ENCODE measurements around the gene N4BP2.
"Not testable (repeated sequence)": the region's sequence is repeated elsewhere in the genome, so short reads cannot be mapped to it uniquely, and the experiment has no call there.

N4BP2 gene

DNA sequence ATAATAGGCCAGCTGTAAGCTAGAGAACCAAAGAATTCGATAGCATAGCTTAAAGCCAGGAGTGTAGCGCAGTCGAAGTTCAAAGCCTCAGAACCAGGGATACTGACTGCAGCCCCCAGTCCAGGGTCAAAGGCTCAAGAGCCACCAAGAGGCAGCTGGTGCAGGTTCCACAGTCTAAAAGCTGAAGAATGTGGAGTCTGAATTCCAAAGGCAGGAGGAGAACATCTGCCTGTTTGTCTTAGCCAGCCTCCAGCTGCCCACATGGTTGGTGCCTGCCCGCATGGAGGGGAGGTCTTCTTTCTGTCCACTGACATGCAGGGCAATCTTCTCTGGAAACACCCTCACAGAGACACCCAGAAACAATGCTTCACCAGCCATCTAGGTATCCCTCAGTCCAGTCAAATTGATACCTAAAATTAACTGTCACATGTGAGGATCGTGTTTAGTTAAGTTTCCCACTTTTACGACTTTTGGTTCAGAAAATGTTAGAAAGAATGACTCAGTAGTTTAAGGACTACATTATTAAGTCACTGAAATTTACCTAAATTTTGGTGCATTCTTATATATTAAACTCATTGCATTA lies 87.4 kb downstream of the N4BP2 start:
- peaks cover 24% of the 10 kb centered on the region for H3K9me3 ChIP-seq (ENCODE audit: low read length)
- peaks cover 54% of the 10 kb centered on the region for H3K36me3 ChIP-seq (ENCODE audit: insufficient read depth, low read length)
- H3K4me1 ChIP-seq (ENCODE audit: insufficient read depth, low read length), result no peaks in the 10 kb centered on the region
- no peak overlapping the region for H3K4me3 ChIP-seq (ENCODE audit: low read length)
- no peak overlapping the region for H2AFZ ChIP-seq (ENCODE audit: low read depth, low read length)
- H3K27me3 ChIP-seq (ENCODE audit: insufficient read depth, low read length), result no peaks in the 10 kb centered on the region

DNA sequence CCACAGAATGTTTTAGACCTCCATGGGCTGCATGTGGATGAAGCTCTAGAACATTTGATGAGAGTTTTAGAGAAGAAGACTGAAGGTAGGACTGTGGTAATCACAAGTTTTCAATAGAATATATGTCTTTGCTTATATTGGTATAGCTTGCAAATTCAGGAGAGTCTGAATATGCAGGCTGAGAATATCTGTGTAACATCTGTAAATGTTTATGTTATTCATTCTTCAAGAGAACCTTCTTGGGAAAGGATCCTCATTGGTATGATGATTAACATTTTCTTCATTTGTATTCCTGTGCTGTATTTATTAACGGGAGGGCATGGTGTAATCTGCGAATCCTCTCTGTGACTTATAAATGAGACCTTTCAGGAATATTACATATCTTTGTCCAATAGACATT lies 88.1 kb downstream of the N4BP2 start:
- Histone ChIP-seq H3K9me3 (ENCODE audit: low read length) (peaks cover 27% of the 10 kb centered on the region), H3K36me3 (ENCODE audit: insufficient read depth, low read length) (peaks cover 54% of the 10 kb centered on the region), H3K4me1 (ENCODE audit: insufficient read depth, low read length) (no peaks in the 10 kb centered on the region), H2AFZ (ENCODE audit: low read depth, low read length) (no peak overlapping the region), H3K4me3 (ENCODE audit: low read length) (no peak overlapping the region), H3K27me3 (ENCODE audit: insufficient read depth, low read length) (no peaks in the 10 kb centered on the region)

DNA sequence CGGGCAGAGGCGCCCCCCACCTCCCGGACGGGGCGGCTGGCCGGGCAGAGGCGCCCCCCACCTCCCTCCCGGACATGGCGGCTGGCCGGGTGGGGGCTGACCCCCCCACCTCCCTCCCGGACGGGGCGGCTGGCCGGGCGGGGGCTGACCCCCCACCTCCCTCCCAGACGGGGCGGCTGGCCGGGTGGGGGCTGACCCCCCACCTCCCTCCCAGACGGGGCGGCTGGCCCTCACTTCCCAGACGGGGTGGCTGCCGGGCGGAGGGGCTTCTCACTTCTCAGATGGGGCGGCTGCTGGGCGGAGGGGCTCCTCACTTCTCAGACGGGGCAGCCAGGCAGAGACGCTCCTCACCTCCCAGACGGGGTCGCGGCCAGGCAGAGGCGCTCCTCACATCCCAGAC lies 90.8 kb downstream of the N4BP2 start:
- Histone ChIP-seq H3K36me3 (ENCODE audit: insufficient read depth, low read length) (peaks cover 58% of the 10 kb centered on the region), H3K9me3 (ENCODE audit: low read length) (peaks cover 21% of the 10 kb centered on the region)
- H2AFZ ChIP-seq (ENCODE audit: low read depth, low read length); H3K27me3 ChIP-seq (ENCODE audit: insufficient read depth, low read length); H3K4me3 ChIP-seq (ENCODE audit: low read length); H3K4me1 ChIP-seq (ENCODE audit: insufficient read depth, low read length): not testable (repeated sequence)

DNA sequence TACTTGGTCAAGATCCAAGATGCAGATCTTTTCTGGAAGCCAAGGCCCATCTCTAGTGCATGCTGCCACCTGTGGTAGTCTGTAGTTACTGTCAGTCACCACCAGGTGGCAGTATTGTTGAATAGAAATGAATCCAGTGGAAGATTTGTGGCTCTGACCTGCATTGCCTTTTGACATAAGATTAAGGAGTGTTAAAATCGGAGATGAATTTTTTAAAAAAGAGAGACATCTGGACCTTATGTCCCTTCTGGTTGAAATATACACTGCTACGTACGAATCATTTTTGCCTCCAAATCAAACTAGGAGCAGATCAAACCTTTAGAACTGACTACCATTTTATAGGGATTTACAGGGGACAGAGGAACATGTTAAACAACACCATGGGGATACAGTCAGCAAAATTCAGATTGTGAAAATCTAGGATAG lies 93.3 kb downstream of the N4BP2 start:
- Histone ChIP-seq H3K27me3 (ENCODE audit: insufficient read depth, low read length) (no peaks in the 10 kb centered on the region), H3K9me3 (ENCODE audit: low read length) (peaks cover 7% of the 10 kb centered on the region), H2AFZ (ENCODE audit: low read depth, low read length) (no peak overlapping the region), H3K36me3 (ENCODE audit: insufficient read depth, low read length) (peaks cover 55% of the 10 kb centered on the region), H3K4me3 (ENCODE audit: low read length) (no peak overlapping the region), H3K4me1 (ENCODE audit: insufficient read depth, low read length) (no peaks in the 10 kb centered on the region)

DNA sequence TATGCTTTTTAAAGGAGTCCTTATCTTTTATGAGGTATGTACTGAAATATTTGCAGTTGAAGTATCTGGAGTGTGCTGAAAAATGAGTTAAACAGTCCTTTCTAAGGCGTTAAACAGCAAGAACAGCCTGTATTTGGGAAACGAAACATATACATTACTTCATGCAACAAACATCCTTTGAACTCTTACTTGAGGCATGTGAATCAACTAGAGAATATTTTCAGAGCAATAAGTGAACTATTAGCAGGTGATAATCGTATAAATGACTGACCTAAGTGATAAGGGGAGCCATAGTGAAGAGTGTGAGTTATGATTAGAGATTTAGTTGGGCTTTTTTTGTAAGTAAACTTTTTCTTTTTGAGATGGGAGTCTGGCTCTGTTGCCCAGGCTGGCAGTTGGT lies 94.3 kb downstream of the N4BP2 start:
- peaks cover 7% of the 10 kb centered on the region for H3K9me3 ChIP-seq (ENCODE audit: low read length)
- peaks cover 54% of the 10 kb centered on the region for H3K36me3 ChIP-seq (ENCODE audit: insufficient read depth, low read length)
- H3K4me3 ChIP-seq (ENCODE audit: low read length), result no peak overlapping the region

DNA sequence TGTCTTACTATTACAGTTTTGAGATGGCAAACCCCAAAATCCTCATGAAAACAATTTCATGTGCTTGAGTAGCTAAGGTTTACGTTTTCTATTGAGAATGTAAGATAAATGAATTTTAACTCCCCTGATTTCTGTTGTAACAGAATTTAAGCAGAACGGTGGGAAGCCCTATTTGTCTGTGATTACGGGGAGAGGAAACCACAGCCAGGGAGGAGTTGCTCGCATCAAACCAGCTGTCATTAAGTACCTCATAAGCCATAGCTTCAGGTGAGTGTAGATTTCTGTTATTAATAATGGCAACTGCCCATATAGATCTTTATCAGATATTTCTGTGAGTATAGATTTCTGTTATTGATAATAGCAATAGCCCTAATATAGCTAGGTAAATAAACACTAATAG lies 96.0 kb downstream of the N4BP2 start:
- peaks cover 4% of the 10 kb centered on the region for H3K9me3 ChIP-seq (ENCODE audit: low read length)
- peaks cover 53% of the 10 kb centered on the region for H3K36me3 ChIP-seq (ENCODE audit: insufficient read depth, low read length)
- no peak overlapping the region for H2AFZ ChIP-seq (ENCODE audit: low read depth, low read length)
- no peak overlapping the region for H3K4me3 ChIP-seq (ENCODE audit: low read length)
- H3K4me1 ChIP-seq (ENCODE audit: insufficient read depth, low read length), result no peaks in the 10 kb centered on the region
- H3K27me3 ChIP-seq (ENCODE audit: insufficient read depth, low read length), result no peaks in the 10 kb centered on the region

More for the DNA sequence above, 94.3 kb downstream of the N4BP2 start:
- Histone ChIP-seq H3K27me3 (ENCODE audit: insufficient read depth, low read length) (no peaks in the 10 kb centered on the region), H3K4me1 (ENCODE audit: insufficient read depth, low read length) (no peaks in the 10 kb centered on the region), H2AFZ (ENCODE audit: low read depth, low read length) (no peak overlapping the region)

DNA sequence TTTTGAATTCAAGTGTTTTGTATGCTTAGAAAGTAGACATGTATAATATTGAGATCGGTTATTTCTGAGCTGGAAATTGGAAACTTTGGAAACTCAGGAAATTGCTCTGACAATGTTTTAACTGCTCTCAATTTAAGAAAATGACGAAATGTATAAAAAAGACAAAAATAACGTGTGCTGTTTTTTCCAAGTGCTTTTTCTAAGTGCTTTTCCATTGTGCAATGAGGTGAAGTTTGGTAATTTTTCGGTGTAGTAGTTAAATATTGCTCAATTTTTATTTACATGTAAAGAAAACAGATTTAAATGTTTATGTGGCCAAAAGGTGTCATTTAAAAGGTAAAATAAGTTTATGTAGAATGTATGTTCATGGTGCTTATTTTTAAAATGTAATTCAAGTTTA lies 100.8 kb downstream of the N4BP2 start:
- Histone ChIP-seq H2AFZ (ENCODE audit: low read depth, low read length) (no peak overlapping the region), H3K4me3 (ENCODE audit: low read length) (no peak overlapping the region), H3K36me3 (ENCODE audit: insufficient read depth, low read length) (peaks cover 54% of the 10 kb centered on the region), H3K27me3 (ENCODE audit: insufficient read depth, low read length) (no peaks in the 10 kb centered on the region), H3K9me3 (ENCODE audit: low read length) (peaks cover 2% of the 10 kb centered on the region), H3K4me1 (ENCODE audit: insufficient read depth, low read length) (no peaks in the 10 kb centered on the region)

DNA sequence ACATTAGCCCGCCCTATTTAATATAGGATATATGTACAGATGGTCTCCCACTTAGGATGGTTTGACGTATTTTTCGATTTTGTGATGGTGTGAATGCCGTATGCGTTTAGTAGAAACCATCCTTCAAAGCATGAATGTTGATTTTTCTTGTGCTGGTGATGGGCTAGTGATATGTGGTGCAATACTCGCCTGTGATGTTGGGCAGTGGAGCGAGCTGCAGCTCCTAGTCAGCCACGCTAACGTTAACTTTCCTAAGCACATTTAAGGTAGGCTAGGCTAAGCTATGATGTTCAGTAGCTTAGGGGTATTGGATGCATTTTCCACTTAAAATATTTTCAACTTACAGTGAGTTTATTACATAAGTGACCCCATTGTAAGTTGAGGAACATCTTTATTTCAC lies 103.6 kb downstream of the N4BP2 start:
- no peaks in the 10 kb centered on the region for H3K4me1 ChIP-seq (ENCODE audit: insufficient read depth, low read length)
- no peak overlapping the region for H2AFZ ChIP-seq (ENCODE audit: low read depth, low read length)
- no peaks in the 10 kb centered on the region for H3K27me3 ChIP-seq (ENCODE audit: insufficient read depth, low read length)
- H3K9me3 ChIP-seq (ENCODE audit: low read length), result peaks cover 2% of the 10 kb centered on the region
- peaks cover 36% of the 10 kb centered on the region for H3K36me3 ChIP-seq (ENCODE audit: insufficient read depth, low read length)
- H3K4me3 ChIP-seq (ENCODE audit: low read length), result no peak overlapping the region

DNA sequence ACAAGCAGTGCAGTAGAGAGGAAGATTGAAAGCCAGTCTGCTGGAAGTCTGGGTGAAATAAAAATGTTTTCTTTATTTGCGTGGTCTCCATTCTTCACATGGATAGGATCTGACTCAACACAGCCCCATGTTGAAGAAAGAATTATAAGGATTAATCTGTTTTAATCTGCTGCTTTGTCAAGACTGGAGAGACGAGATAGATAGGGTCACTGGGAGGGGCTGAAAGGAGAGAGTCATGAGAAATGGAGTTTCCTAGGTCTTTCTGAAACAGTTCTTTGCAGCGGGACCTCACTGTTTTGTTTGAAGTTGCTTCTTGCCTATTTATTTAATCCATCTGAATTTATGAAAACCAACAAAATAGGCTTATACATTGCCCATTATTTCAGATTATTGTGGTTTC lies 107.8 kb downstream of the N4BP2 start:
- Histone ChIP-seq H3K9me3 (ENCODE audit: low read length) (peaks cover 7% of the 10 kb centered on the region), H3K4me3 (ENCODE audit: low read length) (no peak overlapping the region), H2AFZ (ENCODE audit: low read depth, low read length) (no peak overlapping the region), H3K4me1 (ENCODE audit: insufficient read depth, low read length) (no peaks in the 10 kb centered on the region), H3K36me3 (ENCODE audit: insufficient read depth, low read length) (peaks cover 15% of the 10 kb centered on the region), H3K27me3 (ENCODE audit: insufficient read depth, low read length) (no peaks in the 10 kb centered on the region)

DNA sequence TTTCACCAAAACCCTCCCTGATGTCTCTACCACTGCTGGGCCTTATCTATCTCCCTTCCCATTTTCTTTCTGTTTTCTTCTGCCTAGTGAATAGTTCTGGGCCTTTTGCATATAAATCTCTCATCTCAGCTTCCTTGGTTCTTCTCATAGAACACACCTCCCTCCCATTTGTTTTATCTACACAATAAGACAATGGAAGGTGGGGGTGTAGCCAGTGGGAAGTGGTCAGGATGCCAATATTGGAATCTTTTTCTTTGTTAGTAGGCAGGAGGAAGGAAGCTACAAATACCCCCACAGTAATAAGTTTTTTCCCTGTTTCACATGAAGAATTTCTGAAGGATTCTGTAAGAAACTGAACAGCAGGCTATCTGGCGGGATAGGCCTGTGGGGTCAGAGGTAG lies 109.3 kb downstream of the N4BP2 start:
- Histone ChIP-seq H3K36me3 (ENCODE audit: insufficient read depth, low read length) (peaks cover 9% of the 10 kb centered on the region), H3K4me1 (ENCODE audit: insufficient read depth, low read length) (no peaks in the 10 kb centered on the region), H2AFZ (ENCODE audit: low read depth, low read length) (no peak overlapping the region), H3K4me3 (ENCODE audit: low read length) (no peak overlapping the region), H3K9me3 (ENCODE audit: low read length) (peaks cover 7% of the 10 kb centered on the region), H3K27me3 (ENCODE audit: insufficient read depth, low read length) (no peaks in the 10 kb centered on the region)

DNA sequence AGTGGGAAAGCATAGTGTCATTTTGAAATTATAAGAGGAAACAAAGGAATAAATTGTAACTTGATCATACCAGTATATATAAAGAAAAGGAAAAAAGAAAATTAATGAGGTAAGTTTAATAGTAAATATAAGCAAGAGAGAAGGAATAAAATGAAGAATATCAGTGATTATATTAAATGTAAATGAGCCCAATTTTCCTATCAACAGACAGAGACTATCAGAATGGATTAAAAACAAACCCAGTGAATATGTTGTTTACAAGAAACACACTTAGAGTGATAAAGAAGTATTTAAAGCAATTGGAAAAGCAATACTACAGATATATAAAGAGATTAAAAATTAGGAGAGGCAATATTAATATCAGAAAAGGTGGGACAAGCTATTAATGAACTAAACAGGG lies 111.4 kb downstream of the N4BP2 start:
- peaks cover 3% of the 10 kb centered on the region for H3K36me3 ChIP-seq (ENCODE audit: insufficient read depth, low read length)
- H2AFZ ChIP-seq (ENCODE audit: low read depth, low read length), result no peak overlapping the region
- H3K9me3 ChIP-seq (ENCODE audit: low read length), result peaks cover 5% of the 10 kb centered on the region
- no peak overlapping the region for H3K4me3 ChIP-seq (ENCODE audit: low read length)
- no peaks in the 10 kb centered on the region for H3K27me3 ChIP-seq (ENCODE audit: insufficient read depth, low read length)
- H3K4me1 ChIP-seq (ENCODE audit: insufficient read depth, low read length), result no peaks in the 10 kb centered on the region

DNA sequence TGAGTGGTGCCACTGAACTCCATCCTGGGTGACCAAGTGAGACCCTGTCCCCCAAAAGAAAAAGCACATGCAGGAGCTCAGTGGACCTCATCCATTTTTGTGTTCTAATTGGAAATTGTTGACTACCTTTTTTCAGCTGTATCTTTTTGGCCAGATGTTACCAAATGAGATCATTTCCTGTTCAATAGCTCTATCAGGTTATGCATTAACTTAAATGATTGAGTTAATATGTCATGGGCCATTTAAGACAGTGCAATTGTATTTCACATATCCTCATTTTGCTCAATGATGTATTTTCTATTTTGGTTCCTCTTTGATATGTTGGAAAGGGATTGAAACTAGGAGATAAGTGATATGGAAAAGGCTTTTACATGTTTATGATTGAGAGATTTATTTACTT lies 113.9 kb downstream of the N4BP2 start:
- Histone ChIP-seq H2AFZ (ENCODE audit: low read depth, low read length) (no peak overlapping the region), H3K9me3 (ENCODE audit: low read length) (peaks cover 5% of the 10 kb centered on the region), H3K36me3 (ENCODE audit: insufficient read depth, low read length) (no peaks in the 10 kb centered on the region), H3K27me3 (ENCODE audit: insufficient read depth, low read length) (no peaks in the 10 kb centered on the region), H3K4me3 (ENCODE audit: low read length) (no peak overlapping the region), H3K4me1 (ENCODE audit: insufficient read depth, low read length) (no peaks in the 10 kb centered on the region)

DNA sequence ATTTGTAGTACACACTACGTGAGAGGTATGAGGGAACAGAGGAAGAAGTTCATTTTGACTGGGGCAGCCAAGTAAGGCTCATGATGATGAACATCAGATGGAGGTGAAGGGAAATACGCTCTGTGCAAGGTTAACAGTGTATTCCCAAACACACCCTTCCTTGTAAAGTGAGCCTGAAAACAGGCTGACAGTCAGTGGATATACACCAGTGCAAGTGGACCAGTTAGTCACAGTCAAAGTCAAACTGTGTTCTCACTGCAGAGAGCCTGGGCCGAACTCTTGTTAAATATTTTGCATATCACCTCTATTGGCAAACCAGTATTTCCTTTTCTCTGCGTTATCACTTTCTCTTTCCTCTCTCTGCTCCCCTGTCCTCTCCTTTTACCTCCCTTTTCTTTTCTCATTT lies 116.8 kb downstream of the N4BP2 start:
- Histone ChIP-seq H3K27me3 (ENCODE audit: insufficient read depth, low read length) (no peaks in the 10 kb centered on the region), H2AFZ (ENCODE audit: low read depth, low read length) (no peak overlapping the region), H3K4me3 (ENCODE audit: low read length) (no peak overlapping the region), H3K9me3 (ENCODE audit: low read length) (no peaks in the 10 kb centered on the region), H3K4me1 (ENCODE audit: insufficient read depth, low read length) (peaks cover 7% of the 10 kb centered on the region), H3K36me3 (ENCODE audit: insufficient read depth, low read length) (no peaks in the 10 kb centered on the region)

DNA sequence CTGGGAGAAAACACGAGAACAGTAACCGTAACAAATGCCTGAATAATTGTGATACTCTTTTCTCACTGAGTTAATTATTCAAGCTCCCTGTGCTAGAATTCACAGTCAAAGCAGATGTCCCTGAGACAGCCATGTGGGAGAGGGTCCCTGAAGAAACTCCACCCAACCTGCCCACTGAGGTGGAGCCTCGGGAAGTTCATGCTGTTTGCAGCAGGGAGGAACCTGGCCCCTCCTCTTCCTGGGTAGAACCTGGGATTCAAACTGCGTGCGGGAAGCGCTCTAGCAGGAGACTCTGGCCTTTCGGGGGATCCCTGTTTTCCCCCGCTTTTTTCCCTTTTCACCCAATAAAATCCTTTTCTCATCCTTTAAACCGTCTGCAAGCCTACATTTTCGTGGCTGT lies 120.0 kb downstream of the N4BP2 start:
- Histone ChIP-seq H3K9me3 (ENCODE audit: low read length) (no peaks in the 10 kb centered on the region), H3K4me3 (ENCODE audit: low read length) (no peak overlapping the region), H3K36me3 (ENCODE audit: insufficient read depth, low read length) (no peaks in the 10 kb centered on the region), H3K27me3 (ENCODE audit: insufficient read depth, low read length) (no peaks in the 10 kb centered on the region), H2AFZ (ENCODE audit: low read depth, low read length) (no peak overlapping the region), H3K4me1 (ENCODE audit: insufficient read depth, low read length) (peaks cover 9% of the 10 kb centered on the region)

Measured in neuron (in vitro differentiated cells).